ENCODE results near the gene IL17RC.
A peak's percentile ranks its signal among the peaks of the same experiment; 100 is the strongest.

The IL17RC gene

GRCh38 chr3:9951962-9952805 is 35.3 kb downstream of the IL17RC start, which contains the start of gene PRRT3:
TSS of gene PRRT3 (minus strand) at chr3:9952408. CDS start at chr3:9950115, 2,293 bp downstream.
- peaks cover 5% of the 10 kb centered on the region for H3K27me3 ChIP-seq (ENCODE audit: insufficient read depth, low read length)
- H2BK5ac ChIP-seq (ENCODE audit: low read depth, low read length, poor library complexity): no peak within 1 kb of the TSS
- H3K79me1 ChIP-seq (ENCODE audit: low read length): no peaks in the 10 kb centered on the region
- H3K23ac ChIP-seq (ENCODE audit: low read length): no peak within 1 kb of the TSS
- H4K91ac ChIP-seq (ENCODE audit: low read depth, low read length): no peak within 1 kb of the TSS
- H4K8ac ChIP-seq (ENCODE audit: low read depth, low read length): peak within 1 kb of the TSS; percentile 25
- H2BK120ac ChIP-seq (ENCODE audit: insufficient read depth, low read length, poor library complexity): no peak within 1 kb of the TSS
- H2AK5ac ChIP-seq (ENCODE audit: low read length): no peak within 1 kb of the TSS
- H3K36me3 ChIP-seq (ENCODE audit: control insufficient read depth in 1 of 2, insufficient read depth in 2 of 2, low read length in 2 of 2): no peaks in the 10 kb centered on the region
- peak in 1 of 2 donors; percentile 35 for DNase-seq
- peak within 1 kb of the TSS; percentile 15 for H3K14ac ChIP-seq (ENCODE audit: low read length)
- H3K27ac ChIP-seq (ENCODE audit: low read depth, low read length): no peak within 1 kb of the TSS
- H3K4me3 ChIP-seq (ENCODE audit: low read depth, low read length): peak within 1 kb of the TSS; percentile 79
- no peak within 1 kb of the TSS for H2BK12ac ChIP-seq (ENCODE audit: low read length)
- peak within 1 kb of the TSS; percentile 92 for H3K4me2 ChIP-seq (ENCODE audit: low read length)
- no peak within 1 kb of the TSS for H3K18ac ChIP-seq (ENCODE audit: low read length)
- no peak within 1 kb of the TSS for H3K4ac ChIP-seq (ENCODE audit: low read depth, low read length)
- H3K4me1 ChIP-seq (ENCODE audit: control insufficient read depth in 1 of 2, insufficient read depth in 2 of 2, low read length in 2 of 2): peaks cover 4 to 13% of the 10 kb centered on the region in 2 experiments
- H3K9ac ChIP-seq (ENCODE audit: low read length): no peak within 1 kb of the TSS
- H3K79me2 ChIP-seq (ENCODE audit: control insufficient read depth, insufficient read depth, low read length, poor library complexity): no peaks in the 10 kb centered on the region
- H2AFZ ChIP-seq (ENCODE audit: insufficient read depth, low read length, poor library complexity): peak within 1 kb of the TSS; percentile 42
- H3K9me3 ChIP-seq (ENCODE audit: insufficient read depth, low read depth, low read length): no peaks in the 10 kb centered on the region
- no peak within 1 kb of the TSS for H4K12ac ChIP-seq (ENCODE audit: low read depth, low read length)
- no CpG with 5 or more reads among the region's 52 CpGs for WGBS (ENCODE audit: extremely low coverage, insufficient coverage, insufficient read length)

- no peak overlapping the region for H3K4ac ChIP-seq (ENCODE audit: low read depth, low read length)
- no peak overlapping the region for H4K12ac ChIP-seq (ENCODE audit: low read depth, low read length)
- no peaks in the 10 kb centered on the region for H3K79me1 ChIP-seq (ENCODE audit: low read length)
- H3K14ac ChIP-seq (ENCODE audit: low read length): no peak overlapping the region
- H2AK5ac ChIP-seq (ENCODE audit: low read length): no peak overlapping the region
- DNase-seq: no peak
- H2BK5ac ChIP-seq (ENCODE audit: low read depth, low read length, poor library complexity): no peak overlapping the region
- H3K79me2 ChIP-seq (ENCODE audit: control insufficient read depth, insufficient read depth, low read length, poor library complexity): no peaks in the 10 kb centered on the region
- WGBS (ENCODE audit: extremely low coverage, insufficient coverage, insufficient read length): no CpG with 5 or more reads among the region's 12 CpGs
- peaks cover 0 to 8% of the 10 kb centered on the region in 2 experiments for H3K4me1 ChIP-seq (ENCODE audit: control insufficient read depth in 1 of 2, insufficient read depth in 2 of 2, low read length in 2 of 2)
- H4K91ac ChIP-seq (ENCODE audit: low read depth, low read length): no peak overlapping the region
- H3K23ac ChIP-seq (ENCODE audit: low read length): no peak overlapping the region
- H3K9me3 ChIP-seq (ENCODE audit: insufficient read depth, low read depth, low read length): no peaks in the 10 kb centered on the region
- no peak overlapping the region for H3K4me2 ChIP-seq (ENCODE audit: low read length)
- no peak overlapping the region for H3K18ac ChIP-seq (ENCODE audit: low read length)
- H4K8ac ChIP-seq (ENCODE audit: low read depth, low read length): no peak overlapping the region
- H3K27me3 ChIP-seq (ENCODE audit: insufficient read depth, low read length): peaks cover 5% of the 10 kb centered on the region
- H3K27ac ChIP-seq (ENCODE audit: low read depth, low read length): no peak overlapping the region
- no peaks in the 10 kb centered on the region for H3K36me3 ChIP-seq (ENCODE audit: control insufficient read depth in 1 of 2, insufficient read depth in 2 of 2, low read length in 2 of 2)
- H2BK12ac ChIP-seq (ENCODE audit: low read length): no peak overlapping the region
- H2AFZ ChIP-seq (ENCODE audit: insufficient read depth, low read length, poor library complexity): no peak overlapping the region
- H3K4me3 ChIP-seq (ENCODE audit: low read depth, low read length): no peak overlapping the region
- H2BK120ac ChIP-seq (ENCODE audit: insufficient read depth, low read length, poor library complexity): no peak overlapping the region
- H3K9ac ChIP-seq (ENCODE audit: low read length): no peak overlapping the region
Measured at GRCh38 chr3:9955067-9955502, 38.2 kb downstream of the IL17RC start.

DNA sequence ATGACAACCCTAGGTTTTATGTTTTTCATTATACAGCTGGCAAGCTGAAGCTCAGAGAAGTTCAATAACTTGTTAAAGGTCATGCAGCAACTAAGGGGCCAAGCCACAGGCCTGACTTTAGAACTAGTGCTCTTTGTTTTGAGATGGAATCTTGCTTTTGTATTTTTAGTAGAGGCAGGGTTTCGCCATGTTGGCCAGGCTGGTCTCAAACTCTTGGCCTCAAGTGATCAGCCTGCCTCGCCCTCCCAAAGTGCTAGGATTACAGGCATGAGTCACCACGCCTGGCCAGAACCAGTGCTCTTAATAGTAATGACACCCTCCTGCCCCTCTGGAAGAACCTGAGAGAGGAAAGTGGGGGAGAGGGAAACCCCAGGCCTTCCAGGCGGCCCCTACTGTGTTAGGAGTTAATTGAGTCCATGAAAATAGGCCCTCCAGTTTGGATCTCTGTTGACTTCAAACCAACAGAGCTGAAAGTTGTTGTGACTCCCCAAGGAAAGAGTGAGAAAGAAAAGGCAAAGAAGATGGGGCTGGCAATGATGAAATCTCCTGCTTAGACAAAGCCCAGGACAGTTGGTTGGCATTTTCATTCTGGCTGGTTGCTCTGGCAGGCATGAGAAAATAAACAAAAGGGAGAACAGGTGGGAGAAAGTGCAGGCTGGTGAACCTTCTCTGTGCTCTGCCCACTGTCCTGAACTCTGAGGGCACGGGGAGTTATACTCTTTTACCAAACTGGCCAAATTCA is 38.9 kb downstream of the IL17RC start:
- no peak overlapping the region for H3K4me2 ChIP-seq (ENCODE audit: low read length)
- H3K4me3 ChIP-seq (ENCODE audit: low read depth, low read length): no peak overlapping the region
- H4K91ac ChIP-seq (ENCODE audit: low read depth, low read length): no peak overlapping the region
- H4K12ac ChIP-seq (ENCODE audit: low read depth, low read length): no peak overlapping the region
- no peak overlapping the region for H3K9ac ChIP-seq (ENCODE audit: low read length)
- H4K8ac ChIP-seq (ENCODE audit: low read depth, low read length): no peak overlapping the region
- no CpG with 5 or more reads among the region's 5 CpGs for WGBS (ENCODE audit: extremely low coverage, insufficient coverage, insufficient read length)
- no peak overlapping the region for H3K27ac ChIP-seq (ENCODE audit: low read depth, low read length)
- H3K23ac ChIP-seq (ENCODE audit: low read length): no peak overlapping the region
- no peaks in the 10 kb centered on the region for H3K36me3 ChIP-seq (ENCODE audit: control insufficient read depth in 1 of 2, insufficient read depth in 2 of 2, low read length in 2 of 2)
- H3K27me3 ChIP-seq (ENCODE audit: insufficient read depth, low read length): peaks cover 5% of the 10 kb centered on the region
- DNase-seq: no peak
- H3K4me1 ChIP-seq (ENCODE audit: control insufficient read depth in 1 of 2, insufficient read depth in 2 of 2, low read length in 2 of 2): peaks cover 0 to 8% of the 10 kb centered on the region in 2 experiments
- no peak overlapping the region for H3K4ac ChIP-seq (ENCODE audit: low read depth, low read length)
- no peaks in the 10 kb centered on the region for H3K9me3 ChIP-seq (ENCODE audit: insufficient read depth, low read depth, low read length)
- H2BK5ac ChIP-seq (ENCODE audit: low read depth, low read length, poor library complexity): no peak overlapping the region
- no peak overlapping the region for H3K14ac ChIP-seq (ENCODE audit: low read length)
- H3K79me2 ChIP-seq (ENCODE audit: control insufficient read depth, insufficient read depth, low read length, poor library complexity): no peaks in the 10 kb centered on the region
- no peaks in the 10 kb centered on the region for H3K79me1 ChIP-seq (ENCODE audit: low read length)
- no peak overlapping the region for H2AFZ ChIP-seq (ENCODE audit: insufficient read depth, low read length, poor library complexity)
- no peak overlapping the region for H2BK120ac ChIP-seq (ENCODE audit: insufficient read depth, low read length, poor library complexity)
- no peak overlapping the region for H3K18ac ChIP-seq (ENCODE audit: low read length)
- H2AK5ac ChIP-seq (ENCODE audit: low read length): no peak overlapping the region
- H2BK12ac ChIP-seq (ENCODE audit: low read length): no peak overlapping the region

DNA sequence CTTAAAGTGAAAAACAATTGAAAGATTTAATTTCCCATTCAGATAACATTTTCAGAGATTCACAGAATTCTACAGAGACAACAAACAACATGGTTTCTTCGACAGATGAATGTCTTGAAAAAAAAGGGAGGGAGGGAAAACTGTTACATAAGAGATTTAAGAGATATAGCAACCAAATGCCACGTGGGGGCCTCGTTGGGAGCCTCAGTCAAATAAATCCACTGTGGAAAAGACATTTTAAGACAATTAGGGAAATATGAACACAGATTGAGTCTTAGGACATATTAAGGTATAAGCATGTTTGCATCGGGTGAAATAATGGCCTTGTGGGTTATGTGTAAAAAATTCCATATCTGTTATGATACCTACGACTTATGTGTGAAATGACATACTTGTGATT is 40.3 kb downstream of the IL17RC start:
- H2AFZ ChIP-seq (ENCODE audit: insufficient read depth, low read length, poor library complexity): no peak overlapping the region
- no peak overlapping the region for H2AK5ac ChIP-seq (ENCODE audit: low read length)
- no peak overlapping the region for H3K23ac ChIP-seq (ENCODE audit: low read length)
- H3K79me2 ChIP-seq (ENCODE audit: control insufficient read depth, insufficient read depth, low read length, poor library complexity): no peaks in the 10 kb centered on the region
- no peak overlapping the region for H2BK120ac ChIP-seq (ENCODE audit: insufficient read depth, low read length, poor library complexity)
- H4K8ac ChIP-seq (ENCODE audit: low read depth, low read length): no peak overlapping the region
- no peaks in the 10 kb centered on the region for H3K9me3 ChIP-seq (ENCODE audit: insufficient read depth, low read depth, low read length)
- no peak overlapping the region for H3K9ac ChIP-seq (ENCODE audit: low read length)
- H2BK12ac ChIP-seq (ENCODE audit: low read length): no peak overlapping the region
- H3K27ac ChIP-seq (ENCODE audit: low read depth, low read length): no peak overlapping the region
- DNase-seq: no peak
- H3K18ac ChIP-seq (ENCODE audit: low read length): no peak overlapping the region
- H2BK5ac ChIP-seq (ENCODE audit: low read depth, low read length, poor library complexity): no peak overlapping the region
- H4K91ac ChIP-seq (ENCODE audit: low read depth, low read length): no peak overlapping the region
- H4K12ac ChIP-seq (ENCODE audit: low read depth, low read length): no peak overlapping the region
- WGBS (ENCODE audit: extremely low coverage, insufficient coverage, insufficient read length): no CpG with 5 or more reads among the region's 5 CpGs
- no peak overlapping the region for H3K4me3 ChIP-seq (ENCODE audit: low read depth, low read length)
- H3K4me1 ChIP-seq (ENCODE audit: control insufficient read depth in 1 of 2, insufficient read depth in 2 of 2, low read length in 2 of 2): peaks cover 0 to 2% of the 10 kb centered on the region in 2 experiments
- H3K14ac ChIP-seq (ENCODE audit: low read length): no peak overlapping the region
- H3K79me1 ChIP-seq (ENCODE audit: low read length): no peaks in the 10 kb centered on the region
- H3K4ac ChIP-seq (ENCODE audit: low read depth, low read length): no peak overlapping the region
- no peaks in the 10 kb centered on the region for H3K36me3 ChIP-seq (ENCODE audit: control insufficient read depth in 1 of 2, insufficient read depth in 2 of 2, low read length in 2 of 2)
- H3K27me3 ChIP-seq (ENCODE audit: insufficient read depth, low read length): no peaks in the 10 kb centered on the region
- no peak overlapping the region for H3K4me2 ChIP-seq (ENCODE audit: low read length)

All from trophoblast cell (in vitro differentiated cells and primary cell).